Measurements from ENCODE around the gene ESR2. TPM values are rescaled to one million over a fixed set of nuclear protein-coding genes. Genes with fewer than 3 reads are reported as not detected.

Gene ESR2
- total RNA-seq, 1 donor from 2014 or later, result 2.2 TPM

DNA sequence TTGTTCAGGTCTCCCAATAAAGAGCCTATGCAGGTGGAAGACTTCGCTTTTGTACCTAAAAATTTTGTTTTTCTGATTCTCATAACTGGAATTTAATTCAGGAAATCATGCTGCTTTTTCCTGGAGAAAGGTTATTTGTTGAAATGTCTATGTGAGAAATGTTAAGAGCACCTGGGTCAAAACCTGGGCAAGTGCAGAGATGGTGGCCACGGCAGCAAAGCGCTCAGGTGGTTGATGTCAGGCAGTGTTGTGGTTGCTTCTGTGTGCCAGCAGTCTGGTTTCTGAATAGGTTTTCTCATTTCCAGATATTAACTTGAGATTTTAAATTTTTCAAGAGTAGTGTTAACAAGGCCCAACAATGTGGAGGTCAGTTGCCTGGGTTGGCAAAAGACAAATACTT is 96.2 kb downstream of the ESR2 start:
- no peak overlapping the region for H3K27ac ChIP-seq
- H3K9me3 ChIP-seq, result no peaks in the 10 kb centered on the region
- DNase-seq (ENCODE audit: extremely low spot score in 2 of 2), result no peak
- H3K27me3 ChIP-seq, result no peaks in the 10 kb centered on the region
- no peaks in the 10 kb centered on the region for H3K4me1 ChIP-seq
- TF ChIP-seq POLR2A (IDR thresholded peaks at IDR 0.05) (no peak), POLR2AphosphoS5 (IDR thresholded peaks at IDR 0.05; ENCODE audit: insufficient read depth in 1 of 2, low read depth in 1 of 2) (no peak), CTCF (IDR thresholded peaks at IDR 0.05) (no peak)
- H3K36me3 ChIP-seq, result no peaks in the 10 kb centered on the region
- intact Hi-C loops (cut with DNase I), result no loop called here
- H3K4me3 ChIP-seq, result no peak overlapping the region

- H3K4me3 ChIP-seq, result peak overlapping the region; percentile 27 to 43
- no peak for DNase-seq (ENCODE audit: extremely low spot score in 2 of 2)
- H3K9me3 ChIP-seq, result no peaks in the 10 kb centered on the region
- H3K36me3 ChIP-seq, result no peaks in the 10 kb centered on the region
- intact Hi-C loops (cut with DNase I), result no loop called here
- H3K27me3 ChIP-seq, result no peaks in the 10 kb centered on the region
- no peak overlapping the region for H3K27ac ChIP-seq
- TF ChIP-seq POLR2A (IDR thresholded peaks at IDR 0.05) (no peak), CTCF (IDR thresholded peaks at IDR 0.05) (no peak), POLR2AphosphoS5 (IDR thresholded peaks at IDR 0.05; ENCODE audit: insufficient read depth in 1 of 2, low read depth in 1 of 2) (peak in 1 of 2 donors; percentile 31)
- H3K4me1 ChIP-seq, result no peaks in the 10 kb centered on the region
These were observed 97.3 kb downstream of the ESR2 start for GRCh38 chr14:64196814-64197411.

- H3K36me3 ChIP-seq, result no peaks in the 10 kb centered on the region
- no peak overlapping the region for H3K4me3 ChIP-seq
- no peaks in the 10 kb centered on the region for H3K9me3 ChIP-seq
- no peaks in the 10 kb centered on the region for H3K4me1 ChIP-seq
- no peak for TF ChIP-seq POLR2A (IDR thresholded peaks at IDR 0.05)
- no peak for TF ChIP-seq POLR2AphosphoS5 (IDR thresholded peaks at IDR 0.05; ENCODE audit: insufficient read depth in 1 of 2, low read depth in 1 of 2)
- TF ChIP-seq CTCF (IDR thresholded peaks at IDR 0.05), result no peak
- no peaks in the 10 kb centered on the region for H3K27me3 ChIP-seq
- no peak overlapping the region for H3K27ac ChIP-seq
- intact Hi-C loops (cut with DNase I), result no loop called here
- DNase-seq (ENCODE audit: extremely low spot score in 2 of 2), result no peak
These were observed 98.1 kb downstream of the ESR2 start for GRCh38 chr14:64196056-64196455.

DNA sequence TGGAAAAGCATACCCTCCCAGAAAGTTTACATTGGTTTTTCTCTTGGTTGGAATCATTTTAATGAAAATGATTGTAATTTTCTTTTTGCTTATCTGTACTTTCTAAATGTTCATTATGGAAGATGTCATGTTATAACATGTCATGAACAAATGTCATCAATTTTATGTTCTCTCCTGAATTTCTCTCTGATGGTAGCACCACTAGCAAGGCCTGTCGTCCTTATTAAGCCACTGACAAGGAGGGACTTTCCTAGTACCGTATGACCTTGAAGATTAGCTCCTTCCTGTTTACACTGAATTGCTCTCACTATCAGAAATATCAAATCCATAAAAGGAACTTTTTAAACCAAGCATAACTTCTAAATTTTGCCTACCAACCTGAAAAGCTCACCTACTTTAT is 99.0 kb downstream of the ESR2 start:
- intact Hi-C loops (cut with DNase I), result no loop called here
- Histone ChIP-seq H3K4me1 (no peaks in the 10 kb centered on the region), H3K27ac (no peak overlapping the region), H3K9me3 (no peaks in the 10 kb centered on the region), H3K36me3 (peaks cover 0 to 5% of the 10 kb centered on the region in 2 donors), H3K4me3 (no peak overlapping the region), H3K27me3 (no peaks in the 10 kb centered on the region)
- TF ChIP-seq POLR2A (IDR thresholded peaks at IDR 0.05) (no peak), POLR2AphosphoS5 (IDR thresholded peaks at IDR 0.05; ENCODE audit: insufficient read depth in 1 of 2, low read depth in 1 of 2) (no peak), CTCF (IDR thresholded peaks at IDR 0.05) (no peak)
- no peak for DNase-seq (ENCODE audit: extremely low spot score in 2 of 2)

- intact Hi-C loops (cut with DNase I), result no loop called here
- Histone ChIP-seq H3K36me3 (peaks cover 0 to 5% of the 10 kb centered on the region in 2 donors), H3K9me3 (no peaks in the 10 kb centered on the region), H3K4me3 (no peak overlapping the region), H3K27ac (no peak overlapping the region), H3K27me3 (no peaks in the 10 kb centered on the region), H3K4me1 (no peaks in the 10 kb centered on the region)
- DNase-seq (ENCODE audit: extremely low spot score in 2 of 2), result no peak
- TF ChIP-seq POLR2AphosphoS5 (IDR thresholded peaks at IDR 0.05; ENCODE audit: insufficient read depth in 1 of 2, low read depth in 1 of 2) (no peak), POLR2A (IDR thresholded peaks at IDR 0.05) (no peak)
These were observed 99.8 kb downstream of the ESR2 start for GRCh38 chr14:64194404-64194803.
